Neural progenitor cell (in vitro differentiated cells): Measurements from ENCODE around the gene HLA-DQB2. TPM values are rescaled to one million over a fixed set of nuclear protein-coding genes. Genes with fewer than 3 reads are reported as not detected.

Experiments used
- DNase-seq: peaks from one replicate; pipeline ENCODE4 v3.0.0-alpha.2; 2016; ENCODE audit warnings: low spot score
- H2AFZ ChIP-seq: fragments of 200-600 bp; sonication (generic); replicated peaks from 2 replicates; pipeline ENCODE4 v1.6.1; 2016; ENCODE audit warnings: antibody characterized with exemption
- H3F3A ChIP-seq: fragments of 200-600 bp; sonication (generic); 2 replicates; pipeline ENCODE4 v1.6.1; 2016; ENCODE audit warnings: antibody characterized with exemption, low read depth
- H3K27ac ChIP-seq: fragments of 200-600 bp; sonication (generic); 2 replicates; pipeline ENCODE4 v1.5.1; 2016; ENCODE audit warnings: mild to moderate bottlenecking
- H3K27me3 ChIP-seq: fragments of 200-600 bp; sonication (generic); 2 replicates; pipeline ENCODE4 v1.6.1; 2016; ENCODE audit warnings: mild to moderate bottlenecking, moderate library complexity
- H3K36me3 ChIP-seq: fragments of 200-600 bp; sonication (generic); 2 replicates; pipeline ENCODE4 v1.5.1; 2016
- H3K4me1 ChIP-seq: fragments of 200-600 bp; sonication (generic); 2 replicates; pipeline ENCODE4 v1.6.1; 2016; ENCODE audit warnings: mixed run types
- H3K4me2 ChIP-seq: fragments of 200-600 bp; sonication (generic); 2 replicates; pipeline ENCODE4 v1.6.1; 2016
- H3K4me3 ChIP-seq: fragments of 200-600 bp; sonication (generic); 2 replicates; pipeline ENCODE4 v1.5.1; 2016
- H3K79me2 ChIP-seq: fragments of 200-600 bp; sonication (generic); 2 replicates; pipeline ENCODE4 v1.6.1; 2016; ENCODE audit warnings: low read depth
- H3K9ac ChIP-seq: fragments of 200-600 bp; sonication (generic); 2 replicates; pipeline ENCODE4 v1.6.1; 2016
- H3K9me3 ChIP-seq: fragments of 200-600 bp; sonication (generic); 2 replicates; pipeline ENCODE4 v1.5.1; 2016; ENCODE audit warnings: low read depth
- H4K20me1 ChIP-seq: fragments of 200-600 bp; sonication (generic); 2 replicates; pipeline ENCODE4 v1.6.1; 2016; ENCODE audit warnings: low read depth
- H3K27ac Mint-ChIP-seq: 3 replicates; pipeline ENCODE4 v1.8.0; 2021; ENCODE audit warnings: mixed read lengths
- H3K27me3 Mint-ChIP-seq: 2 replicates; pipeline ENCODE4 v1.8.0; 2022; ENCODE audit warnings: low read depth, mild to moderate bottlenecking, inconsistent platforms, moderate library complexity, mixed read lengths; ENCODE audit not compliant: insufficient read depth
- H3K36me3 Mint-ChIP-seq: 3 replicates; pipeline ENCODE4 v1.8.0; 2021; ENCODE audit warnings: mixed read lengths
- H3K4me1 Mint-ChIP-seq: 3 replicates; pipeline ENCODE4 v1.8.0; 2021; ENCODE audit warnings: mixed read lengths
- H3K4me3 Mint-ChIP-seq: 3 replicates; pipeline ENCODE4 v1.8.0; 2021; ENCODE audit warnings: mild to moderate bottlenecking, moderate library complexity, mixed read lengths
- H3K9me3 Mint-ChIP-seq: 3 replicates; pipeline ENCODE4 v1.8.0; 2020; ENCODE audit warnings: mixed read lengths
- EZH2 ChIP-seq: fragments of 200-600 bp; sonication (generic); IDR thresholded peaks from 2 replicates; pipeline ENCODE4 v1.6.1; 2017; ENCODE audit warnings: antibody characterized with exemption, mild to moderate bottlenecking, moderate library complexity
- EZH2phosphoT487 ChIP-seq: fragments of 200-600 bp; sonication (generic); IDR thresholded peaks from 2 replicates; pipeline ENCODE4 v1.6.1; 2017; ENCODE audit warnings: antibody characterized with exemption
- total RNA-seq: library from RNA; depleted of rRNA; stranded (reverse); fragments of >200 nt; gene quantifications from 2 replicates; pipeline ENCODE4 v1.2.3, GENCODE V29; 2015; ENCODE audit warnings: low replicate concordance
- TF ChIP-seq, protein P1 (sequence below): fragments of 200-600 bp; sonication (generic); IDR thresholded peaks from 2 replicates; pipeline ENCODE4 v1.5.1; 2017; ENCODE audit warnings: antibody characterized with exemption, mild to moderate bottlenecking

The HLA-DQB2 gene
- total RNA-seq, 1 donor from 2014 or later: not detected

DNA sequence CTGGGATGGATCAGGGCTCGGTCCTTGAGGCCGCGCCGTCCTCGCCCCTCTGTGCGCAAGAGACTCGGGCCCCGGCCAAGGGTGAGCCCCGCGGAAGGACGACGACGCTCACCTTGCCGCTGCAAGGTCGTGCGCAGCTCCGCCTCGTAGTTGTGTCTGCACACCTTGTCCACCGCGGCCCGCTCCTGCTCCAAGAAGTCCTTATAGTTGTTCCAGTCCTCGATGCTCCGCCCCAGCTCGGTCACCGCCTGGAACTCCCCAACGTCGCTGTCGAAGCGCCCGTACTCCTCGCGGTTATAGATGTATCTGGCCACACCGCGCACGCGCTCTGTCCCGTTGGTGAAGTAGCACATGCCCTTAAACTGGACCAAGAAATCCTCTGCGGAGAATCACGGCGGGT is 1.8 kb downstream of the HLA-DQB2 start:
- Mint-ChIP-seq H3K27me3 (no peaks in the 10 kb centered on the region), H3K9me3 (no peaks in the 10 kb centered on the region), H3K36me3 (no peaks in the 10 kb centered on the region), H3K4me1 (no peaks in the 10 kb centered on the region), H3K4me3 (no peak overlapping the region), H3K27ac (no peak overlapping the region)
- no peak overlapping the region for H3K4me2 ChIP-seq
- no peaks in the 10 kb centered on the region for H3K27me3 ChIP-seq
- H2AFZ ChIP-seq: no peak overlapping the region
- H4K20me1 ChIP-seq: no peaks in the 10 kb centered on the region
- H3K9me3 ChIP-seq: no peaks in the 10 kb centered on the region
- no peak for TF ChIP-seq EZH2
- TF ChIP-seq, protein P1, sequence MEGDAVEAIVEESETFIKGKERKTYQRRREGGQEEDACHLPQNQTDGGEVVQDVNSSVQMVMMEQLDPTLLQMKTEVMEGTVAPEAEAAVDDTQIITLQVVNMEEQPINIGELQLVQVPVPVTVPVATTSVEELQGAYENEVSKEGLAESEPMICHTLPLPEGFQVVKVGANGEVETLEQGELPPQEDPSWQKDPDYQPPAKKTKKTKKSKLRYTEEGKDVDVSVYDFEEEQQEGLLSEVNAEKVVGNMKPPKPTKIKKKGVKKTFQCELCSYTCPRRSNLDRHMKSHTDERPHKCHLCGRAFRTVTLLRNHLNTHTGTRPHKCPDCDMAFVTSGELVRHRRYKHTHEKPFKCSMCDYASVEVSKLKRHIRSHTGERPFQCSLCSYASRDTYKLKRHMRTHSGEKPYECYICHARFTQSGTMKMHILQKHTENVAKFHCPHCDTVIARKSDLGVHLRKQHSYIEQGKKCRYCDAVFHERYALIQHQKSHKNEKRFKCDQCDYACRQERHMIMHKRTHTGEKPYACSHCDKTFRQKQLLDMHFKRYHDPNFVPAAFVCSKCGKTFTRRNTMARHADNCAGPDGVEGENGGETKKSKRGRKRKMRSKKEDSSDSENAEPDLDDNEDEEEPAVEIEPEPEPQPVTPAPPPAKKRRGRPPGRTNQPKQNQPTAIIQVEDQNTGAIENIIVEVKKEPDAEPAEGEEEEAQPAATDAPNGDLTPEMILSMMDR: no peak
- no peak for TF ChIP-seq EZH2phosphoT487
- no peak overlapping the region for H3K4me3 ChIP-seq
- no peaks in the 10 kb centered on the region for H3K4me1 ChIP-seq
- no peak overlapping the region for H3K27ac ChIP-seq
- no peaks in the 10 kb centered on the region for H3K36me3 ChIP-seq
- DNase-seq: no peak
- H3K9ac ChIP-seq: no peak overlapping the region
- H3F3A ChIP-seq: no peaks in the 10 kb centered on the region
- H3K79me2 ChIP-seq: no peaks in the 10 kb centered on the region

- Histone ChIP-seq H3K79me2 (no peaks in the 10 kb centered on the region), H3K4me3 (no peak overlapping the region), H3K4me2 (no peak overlapping the region), H3K4me1 (no peaks in the 10 kb centered on the region), H3F3A (no peaks in the 10 kb centered on the region), H3K27ac (no peak overlapping the region), H3K36me3 (no peaks in the 10 kb centered on the region), H3K9me3 (no peaks in the 10 kb centered on the region), H3K9ac (no peak overlapping the region), H3K27me3 (no peaks in the 10 kb centered on the region), H4K20me1 (no peaks in the 10 kb centered on the region), H2AFZ (no peak overlapping the region)
- Mint-ChIP-seq H3K36me3 (no peaks in the 10 kb centered on the region), H3K4me1 (no peaks in the 10 kb centered on the region), H3K27ac (no peak overlapping the region), H3K27me3 (no peaks in the 10 kb centered on the region), H3K9me3 (no peaks in the 10 kb centered on the region), H3K4me3 (no peak overlapping the region)
- DNase-seq: no peak
- TF ChIP-seq EZH2phosphoT487: no peak
- TF ChIP-seq, protein P1: no peak
- no peak for TF ChIP-seq EZH2
These were observed 2.3 kb downstream of the HLA-DQB2 start for GRCh38 chr6:32761072-32761471.

GRCh38 chr6:32759669-32760068 is 3.7 kb downstream of the HLA-DQB2 start:
- Histone ChIP-seq H3K4me2 (no peak overlapping the region), H4K20me1 (no peaks in the 10 kb centered on the region), H3K79me2 (no peaks in the 10 kb centered on the region), H3K9me3 (no peaks in the 10 kb centered on the region), H3K9ac (no peak overlapping the region), H2AFZ (no peak overlapping the region), H3K4me3 (no peak overlapping the region), H3F3A (no peaks in the 10 kb centered on the region), H3K36me3 (no peaks in the 10 kb centered on the region), H3K27me3 (no peaks in the 10 kb centered on the region), H3K4me1 (no peaks in the 10 kb centered on the region), H3K27ac (no peak overlapping the region)
- no peaks in the 10 kb centered on the region for H3K9me3 Mint-ChIP-seq
- H3K4me3 Mint-ChIP-seq: no peak overlapping the region
- TF ChIP-seq, protein P1: no peak
- TF ChIP-seq EZH2 (no peak), EZH2phosphoT487 (no peak)
- no peaks in the 10 kb centered on the region for H3K4me1 Mint-ChIP-seq
- no peaks in the 10 kb centered on the region for H3K36me3 Mint-ChIP-seq
- no peak for DNase-seq
- H3K27ac Mint-ChIP-seq: no peak overlapping the region
- H3K27me3 Mint-ChIP-seq: peaks cover 3% of the 10 kb centered on the region
